Measurements from ENCODE around the gene PCBP3.
"Not testable (repeated sequence)": the region's sequence is repeated elsewhere in the genome, so short reads cannot be mapped to it uniquely, and the experiment has no call there.

The PCBP3 gene

GRCh38 chr21:45643021-45643980 lies at the start of gene PCBP3:
TSS of gene PCBP3 (plus strand) at chr21:45643725. CDS start at chr21:45850086, 206,361 bp downstream.
- DNase-seq (ENCODE audit: low spot score), result peak; percentile 97

- no peak for DNase-seq (ENCODE audit: low spot score)
These were observed 48.6 kb upstream of the PCBP3 start for GRCh38 chr21:45594721-45595489.

GRCh38 chr21:45595574-45596295 lies 47.8 kb upstream of the PCBP3 start:
- no peak for DNase-seq (ENCODE audit: low spot score)

GRCh38 chr21:45596704-45597318 lies 46.7 kb upstream of the PCBP3 start:
- DNase-seq (ENCODE audit: low spot score), result peak; percentile 70

- no peak for DNase-seq (ENCODE audit: low spot score)
These were observed 45.4 kb upstream of the PCBP3 start for GRCh38 chr21:45598109-45598508.

- no peak for DNase-seq (ENCODE audit: low spot score)
These were observed 44.9 kb upstream of the PCBP3 start for GRCh38 chr21:45598666-45599065.

GRCh38 chr21:45599146-45599581 lies 44.4 kb upstream of the PCBP3 start:
- no peak for DNase-seq (ENCODE audit: low spot score)

- DNase-seq (ENCODE audit: low spot score), result no peak
These were observed 43.3 kb upstream of the PCBP3 start for GRCh38 chr21:45600248-45600647.

GRCh38 chr21:45601551-45601950 lies 42.0 kb upstream of the PCBP3 start:
- no peak for DNase-seq (ENCODE audit: low spot score)

GRCh38 chr21:45602106-45602505 lies 41.4 kb upstream of the PCBP3 start:
- no peak for DNase-seq (ENCODE audit: low spot score)

- DNase-seq (ENCODE audit: low spot score), result no peak
These were observed 40.0 kb upstream of the PCBP3 start for GRCh38 chr21:45603481-45603880.

- not testable (repeated sequence) for DNase-seq (ENCODE audit: low spot score)
These were observed 38.8 kb upstream of the PCBP3 start for GRCh38 chr21:45604681-45605080.

GRCh38 chr21:45607021-45607908 lies 36.3 kb upstream of the PCBP3 start:
- DNase-seq (ENCODE audit: low spot score), result peak; percentile 41

- DNase-seq (ENCODE audit: low spot score), result no peak
These were observed 35.6 kb upstream of the PCBP3 start for GRCh38 chr21:45607909-45608295.

GRCh38 chr21:45608747-45609470 lies 34.6 kb upstream of the PCBP3 start:
- DNase-seq (ENCODE audit: low spot score), result not testable (repeated sequence)

- not testable (repeated sequence) for DNase-seq (ENCODE audit: low spot score)
These were observed 33.9 kb upstream of the PCBP3 start for GRCh38 chr21:45609616-45610015.

- no peak for DNase-seq (ENCODE audit: low spot score)
These were observed 32.2 kb upstream of the PCBP3 start for GRCh38 chr21:45611296-45611695.

- peak; percentile 50 for DNase-seq (ENCODE audit: low spot score)
These were observed 31.4 kb upstream of the PCBP3 start for GRCh38 chr21:45611939-45612664.

- DNase-seq (ENCODE audit: low spot score), result not testable (repeated sequence)
These were observed 30.9 kb upstream of the PCBP3 start for GRCh38 chr21:45612665-45613019.

All from Ammon's horn (tissue), 1 donor.